Measurements from ENCODE around the gene CCDC159. TPM values are rescaled to one million over a fixed set of nuclear protein-coding genes. Genes with fewer than 3 reads are reported as not detected.

Gene CCDC159
- total RNA-seq, 6 experiments from 2014 or later, result 7.7 to 11.8 (median 10.4) TPM

DNA sequence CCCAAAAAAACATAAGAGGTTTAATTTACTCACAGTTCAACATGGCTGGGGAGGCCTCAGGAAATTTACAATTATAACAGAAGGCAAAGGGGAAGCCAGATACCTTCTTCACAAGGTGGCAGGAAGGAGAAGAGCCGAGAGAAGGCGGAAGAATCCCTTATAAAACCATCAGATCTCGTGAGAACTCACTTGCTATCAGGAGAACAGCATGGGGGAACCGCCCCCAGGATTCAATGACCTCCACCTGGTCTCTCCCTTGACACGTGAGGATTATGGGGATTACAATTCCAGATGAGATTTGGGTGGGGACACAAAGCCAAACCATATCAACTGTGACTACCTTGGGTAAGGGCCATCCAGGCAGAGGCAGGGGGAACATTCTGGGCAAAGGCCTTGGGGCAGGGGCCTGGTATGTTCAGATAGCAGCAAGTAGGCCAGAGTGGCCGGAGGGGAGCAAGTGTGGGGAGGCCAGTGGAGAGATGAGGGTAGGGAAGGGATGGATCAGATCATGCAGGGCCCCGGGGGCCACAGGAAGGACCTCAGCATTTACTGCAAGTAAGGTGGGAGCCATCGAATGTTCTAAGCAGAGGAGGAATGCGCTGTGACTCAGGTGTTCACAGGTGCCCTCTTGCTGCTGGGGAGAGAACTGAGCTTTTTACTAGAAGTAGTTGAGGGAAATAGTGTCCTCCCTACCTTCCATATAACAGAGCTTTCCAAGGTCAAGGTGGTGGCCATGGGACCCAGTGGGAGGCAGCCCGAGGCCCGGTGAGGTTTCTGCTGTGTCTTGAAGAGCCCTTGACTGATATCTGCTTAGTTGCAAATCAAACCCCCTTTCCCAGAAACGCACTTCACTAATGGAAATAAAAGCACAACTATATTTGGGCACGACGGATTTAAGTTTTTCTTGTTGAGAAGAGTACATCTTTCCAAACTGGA, 24.9 kb upstream of the CCDC159 start:
- no peaks in the 10 kb centered on the region for H3K9me3 Mint-ChIP-seq
- H3K36me3 Mint-ChIP-seq (ENCODE audit: low read depth), result no peaks in the 10 kb centered on the region
- peaks cover 10% of the 10 kb centered on the region; the same call in 1 of the 2 replicates for H3K27me3 Mint-ChIP-seq (ENCODE audit: insufficient read depth)
- TF ChIP-seq, protein P1, sequence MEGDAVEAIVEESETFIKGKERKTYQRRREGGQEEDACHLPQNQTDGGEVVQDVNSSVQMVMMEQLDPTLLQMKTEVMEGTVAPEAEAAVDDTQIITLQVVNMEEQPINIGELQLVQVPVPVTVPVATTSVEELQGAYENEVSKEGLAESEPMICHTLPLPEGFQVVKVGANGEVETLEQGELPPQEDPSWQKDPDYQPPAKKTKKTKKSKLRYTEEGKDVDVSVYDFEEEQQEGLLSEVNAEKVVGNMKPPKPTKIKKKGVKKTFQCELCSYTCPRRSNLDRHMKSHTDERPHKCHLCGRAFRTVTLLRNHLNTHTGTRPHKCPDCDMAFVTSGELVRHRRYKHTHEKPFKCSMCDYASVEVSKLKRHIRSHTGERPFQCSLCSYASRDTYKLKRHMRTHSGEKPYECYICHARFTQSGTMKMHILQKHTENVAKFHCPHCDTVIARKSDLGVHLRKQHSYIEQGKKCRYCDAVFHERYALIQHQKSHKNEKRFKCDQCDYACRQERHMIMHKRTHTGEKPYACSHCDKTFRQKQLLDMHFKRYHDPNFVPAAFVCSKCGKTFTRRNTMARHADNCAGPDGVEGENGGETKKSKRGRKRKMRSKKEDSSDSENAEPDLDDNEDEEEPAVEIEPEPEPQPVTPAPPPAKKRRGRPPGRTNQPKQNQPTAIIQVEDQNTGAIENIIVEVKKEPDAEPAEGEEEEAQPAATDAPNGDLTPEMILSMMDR (IDR thresholded peaks at IDR 0.05), result no peak
- no peak overlapping the region for H3K4me3 Mint-ChIP-seq
- H3K4me1 Mint-ChIP-seq (ENCODE audit: low read depth), result peaks cover 19% of the 10 kb centered on the region
- no peak for DNase-seq
- H3K27ac Mint-ChIP-seq, result no peak overlapping the region

DNA sequence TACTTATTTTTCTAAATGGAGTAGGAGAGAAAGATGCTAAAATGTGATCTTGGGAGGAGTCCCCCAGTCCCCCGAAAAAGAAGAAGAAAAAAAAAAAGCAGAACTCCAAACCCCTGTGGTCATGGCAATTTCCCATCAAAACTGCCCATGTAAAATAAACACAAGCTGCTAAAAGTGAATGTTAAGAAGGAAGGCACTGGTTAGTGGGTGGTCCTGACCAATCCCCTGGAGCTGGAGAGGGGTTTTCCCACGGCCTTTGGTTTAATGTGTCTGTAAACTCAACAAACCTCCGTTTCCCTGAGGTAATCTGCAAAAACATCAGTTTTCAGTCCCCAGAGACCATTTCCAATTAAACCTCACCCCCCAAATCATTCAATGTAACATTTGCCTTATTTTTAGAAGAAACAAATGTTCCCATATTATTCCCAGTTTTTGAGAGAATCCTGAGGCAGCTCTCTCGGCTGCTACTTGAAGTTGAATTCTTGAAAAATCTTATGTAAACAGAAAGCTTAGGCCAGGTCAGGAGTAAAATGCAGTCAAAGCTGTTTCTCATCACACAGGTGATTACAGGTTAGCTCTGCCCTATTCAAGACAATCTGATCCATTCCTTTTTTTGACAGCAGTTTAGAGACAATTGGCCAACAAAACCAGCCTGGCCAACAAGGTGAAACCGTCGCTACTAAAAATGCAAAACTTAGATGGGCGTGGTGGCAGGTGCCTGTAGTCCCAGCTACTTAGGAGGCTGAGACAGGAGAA, 23.9 kb upstream of the CCDC159 start:
- Mint-ChIP-seq H3K27ac (no peak overlapping the region), H3K4me1 (ENCODE audit: low read depth) (peaks cover 19% of the 10 kb centered on the region), H3K9me3 (no peaks in the 10 kb centered on the region), H3K36me3 (ENCODE audit: low read depth) (no peaks in the 10 kb centered on the region), H3K4me3 (no peak overlapping the region), H3K27me3 (ENCODE audit: insufficient read depth) (peaks cover 10% of the 10 kb centered on the region; the same call in 1 of the 2 replicates)
- no peak for DNase-seq
- TF ChIP-seq, protein P1 (IDR thresholded peaks at IDR 0.05), result no peak

DNA sequence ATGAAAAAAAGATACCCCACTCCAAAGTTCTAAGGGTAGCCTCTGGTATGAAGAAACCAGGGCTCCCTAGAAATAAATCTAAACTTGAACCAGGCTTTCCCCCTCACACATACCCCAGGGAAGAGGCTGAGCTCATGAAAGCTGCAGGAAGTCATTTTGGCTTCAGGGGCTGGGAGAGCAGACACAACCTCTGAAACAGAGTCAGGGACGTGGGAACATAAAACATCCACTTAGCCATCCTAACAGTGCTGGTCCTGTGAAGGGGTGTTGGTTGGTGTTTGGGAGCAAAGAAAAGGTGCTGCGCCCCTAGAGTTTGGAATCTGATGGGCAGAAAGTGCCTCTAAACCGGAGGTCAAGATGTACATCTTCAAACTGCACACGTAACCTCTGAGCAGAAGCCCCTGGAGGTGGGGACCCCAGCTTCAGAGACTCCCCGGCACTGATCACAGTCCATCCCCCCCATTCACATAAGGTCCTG, 22.7 kb upstream of the CCDC159 start:
- TF ChIP-seq, protein P1 (IDR thresholded peaks at IDR 0.05), result 0 out of 2 replicates have a peak, but pooled peaks have one; percentile 6
- H3K36me3 Mint-ChIP-seq (ENCODE audit: low read depth), result no peaks in the 10 kb centered on the region

DNA sequence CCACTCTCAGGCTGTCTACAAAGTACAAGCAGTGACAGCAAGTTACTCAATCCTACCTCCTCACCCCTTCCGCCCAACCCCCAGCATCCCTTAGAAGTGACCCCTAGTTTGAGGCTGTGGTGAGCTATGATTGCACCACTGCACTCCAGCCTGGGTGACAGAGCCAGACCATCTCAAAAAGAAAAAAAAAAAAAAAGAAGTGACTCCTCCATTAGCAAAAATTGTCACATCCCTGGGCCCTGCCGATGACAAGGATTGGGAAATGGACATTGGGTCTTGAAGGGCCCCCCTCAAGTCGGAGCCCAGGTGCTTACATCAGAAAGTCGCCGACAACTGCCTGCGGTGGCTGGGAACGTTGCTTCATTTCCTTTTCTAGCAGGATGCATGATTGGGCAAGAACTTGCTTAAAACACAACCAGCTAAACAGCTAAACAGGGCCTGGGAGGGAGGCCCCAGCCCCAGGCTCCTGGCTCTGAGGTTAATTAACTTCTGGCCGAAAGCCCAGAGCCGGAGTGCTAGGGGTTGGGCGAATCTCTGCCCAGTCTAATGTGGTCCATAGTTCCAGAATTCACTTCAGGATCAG, 22.1 kb upstream of the CCDC159 start:
- Mint-ChIP-seq H3K27me3 (ENCODE audit: insufficient read depth) (peaks cover 4% of the 10 kb centered on the region; the same call in 1 of the 2 replicates), H3K27ac (peak overlapping the region; percentile 87), H3K4me1 (ENCODE audit: low read depth) (peaks cover 19% of the 10 kb centered on the region), H3K4me3 (peak overlapping the region; percentile 76), H3K36me3 (ENCODE audit: low read depth) (no peaks in the 10 kb centered on the region), H3K9me3 (no peaks in the 10 kb centered on the region)
- TF ChIP-seq, protein P1 (IDR thresholded peaks at IDR 0.05), result no peak
- DNase-seq, result peak; percentile 86

More for the DNA sequence above, 22.7 kb upstream of the CCDC159 start:
- no peaks in the 10 kb centered on the region for H3K9me3 Mint-ChIP-seq
- no peak for DNase-seq
- H3K4me3 Mint-ChIP-seq, result peak overlapping the region; percentile 76
- peaks cover 19% of the 10 kb centered on the region for H3K4me1 Mint-ChIP-seq (ENCODE audit: low read depth)
- H3K27ac Mint-ChIP-seq, result peak overlapping the region; percentile 87
- H3K27me3 Mint-ChIP-seq (ENCODE audit: insufficient read depth), result peaks cover 4% of the 10 kb centered on the region; the same call in 1 of the 2 replicates

DNA sequence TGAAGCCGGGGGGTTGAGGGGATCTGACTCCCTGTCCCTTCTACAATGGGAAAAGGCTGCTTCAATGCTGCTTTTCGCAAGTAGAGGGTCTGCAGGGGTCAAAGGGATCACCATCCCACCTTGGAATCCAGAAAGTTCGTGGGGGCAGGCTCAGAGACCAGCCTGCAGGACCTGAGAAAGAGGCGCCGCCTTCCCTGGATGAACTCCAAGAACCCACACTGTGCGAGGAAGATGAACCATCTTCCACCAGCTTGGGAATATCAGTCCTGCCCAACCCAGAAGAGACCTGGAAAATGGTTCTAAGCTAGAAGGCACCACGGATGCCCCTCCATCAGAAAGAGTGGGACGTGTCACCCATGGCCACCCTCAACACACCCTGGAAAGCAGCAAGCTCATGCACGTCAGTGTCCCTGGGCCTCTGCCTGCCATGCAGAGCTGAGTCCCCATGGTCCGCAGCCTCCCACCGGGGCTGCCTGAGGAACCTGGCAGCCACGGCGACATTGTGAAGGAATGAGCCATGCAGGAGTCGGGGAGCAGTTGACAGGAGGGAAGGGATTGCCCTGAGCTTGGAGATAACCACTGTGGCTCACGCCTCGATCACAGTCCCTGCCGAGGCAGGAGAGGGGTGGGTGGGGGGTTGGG, 21.4 kb upstream of the CCDC159 start:
- H3K4me1 Mint-ChIP-seq (ENCODE audit: low read depth), result peaks cover 19% of the 10 kb centered on the region

More for the DNA sequence above, 21.4 kb upstream of the CCDC159 start:
- H3K27ac Mint-ChIP-seq, result peak overlapping the region; percentile 87
- H3K27me3 Mint-ChIP-seq (ENCODE audit: insufficient read depth), result peaks cover 4% of the 10 kb centered on the region; the same call in 1 of the 2 replicates
- DNase-seq, result no peak
- no peaks in the 10 kb centered on the region for H3K9me3 Mint-ChIP-seq
- H3K4me3 Mint-ChIP-seq, result peak overlapping the region; percentile 76; the same call in 1 of the 2 replicates
- TF ChIP-seq, protein P1 (IDR thresholded peaks at IDR 0.05), result no peak
- H3K36me3 Mint-ChIP-seq (ENCODE audit: low read depth), result no peaks in the 10 kb centered on the region

All from HFFc6 (cell line).